ENCODE data around the gene YES1. TPM values are rescaled to one million over a fixed set of nuclear protein-coding genes. Genes with fewer than 3 reads are reported as not detected.
A peak's percentile ranks its signal among the peaks of the same experiment; 100 is the strongest.

The YES1 gene
- total RNA-seq (100 to 1,000 TPM; 193 to 228 TPM), polyA plus RNA-seq (ENCODE audit: insufficient read depth, low read depth, low replicate concordance) (31.8 TPM)
- long read RNA-seq, donor 1, full-length matches to known transcripts, result 18 of 28 reads
- long read RNA-seq, donor 1, partial matches to known transcripts, result 10 of 28 reads
- long read RNA-seq, donor 1, other reads (novel, unspliced or antisense), result 0 of 28 reads
- long read RNA-seq, donor 2, full-length matches to known transcripts, result 11 of 20 reads
- long read RNA-seq, donor 2, partial matches to known transcripts, result 9 of 20 reads
- long read RNA-seq, donor 2, other reads (novel, unspliced or antisense), result 0 of 20 reads

- Histone ChIP-seq H3K9me3 (no peaks in the 10 kb centered on the region), H3K27me3 (no peaks in the 10 kb centered on the region), H3K27ac (peak within 1 kb of the TSS; percentile 93 to 94), H3K4me3 (peak within 1 kb of the TSS; percentile 82 to 84), H3K4me1 (peaks cover 18% of the 10 kb centered on the region), H3K36me3 (ENCODE audit: low read depth, missing control alignments) (no peaks in the 10 kb centered on the region)
- 0% methylated on average over 51 of the region's 59 CpGs; no CpG with 5 or more reads in 1 of the 2 donors for WGBS, 2 donors
- TF ChIP-seq CTCF (IDR thresholded peaks at IDR 0.05) (no peak), POLR2A (IDR thresholded peaks at IDR 0.05) (no peak)
- intact Hi-C loops (cut with DNase I; ENCODE audit: low total_unique reads), result no loop called here
- peak; percentile 86 for DNase-seq
Measured at GRCh38 chr18:811892-812375, at the start of gene YES1. Gene YES1, minus strand, starts transcription at chr18:812242. Its CDS starts 55,415 bp downstream, at chr18:756827.

- intact Hi-C loops (cut with DNase I; ENCODE audit: low total_unique reads), result no loop called here
Measured at GRCh38 chr18:857986-858385, 45.9 kb upstream of the YES1 start.

GRCh38 chr18:853471-853870 is 41.4 kb upstream of the YES1 start:
- Histone ChIP-seq H3K36me3 (ENCODE audit: low read depth, missing control alignments) (no peaks in the 10 kb centered on the region), H3K27me3 (no peaks in the 10 kb centered on the region), H3K4me1 (no peaks in the 10 kb centered on the region), H3K9me3 (no peaks in the 10 kb centered on the region), H3K4me3 (no peak overlapping the region), H3K27ac (no peak overlapping the region)
- intact Hi-C loops (cut with DNase I; ENCODE audit: low total_unique reads), result no loop called here
- WGBS, 2 donors, result 82 to 97% methylated on average over 5 of the region's 5 CpGs
- DNase-seq, result no peak
- TF ChIP-seq CTCF (IDR thresholded peaks at IDR 0.05) (no peak), POLR2A (IDR thresholded peaks at IDR 0.05) (no peak)

More at GRCh38 chr18:857986-858385, 45.9 kb upstream of the YES1 start:
- Histone ChIP-seq H3K27me3 (no peaks in the 10 kb centered on the region), H3K4me1 (peaks cover under 1% of the 10 kb centered on the region), H3K4me3 (no peak overlapping the region), H3K27ac (no peak overlapping the region), H3K36me3 (ENCODE audit: low read depth, missing control alignments) (no peaks in the 10 kb centered on the region), H3K9me3 (no peaks in the 10 kb centered on the region)
- WGBS, 2 donors, result 63 to 71% methylated on average over 2 of the region's 2 CpGs
- TF ChIP-seq POLR2A (IDR thresholded peaks at IDR 0.05), result no peak
- TF ChIP-seq CTCF (IDR thresholded peaks at IDR 0.05), result no peak
- DNase-seq, result no peak

- Histone ChIP-seq H3K36me3 (ENCODE audit: low read depth, missing control alignments) (no peaks in the 10 kb centered on the region), H3K27ac (no peak overlapping the region), H3K27me3 (no peaks in the 10 kb centered on the region), H3K4me1 (no peaks in the 10 kb centered on the region), H3K4me3 (no peak overlapping the region), H3K9me3 (no peaks in the 10 kb centered on the region)
- TF ChIP-seq POLR2A (IDR thresholded peaks at IDR 0.05), result no peak
- no peak for TF ChIP-seq CTCF (IDR thresholded peaks at IDR 0.05)
- intact Hi-C loops (cut with DNase I; ENCODE audit: low total_unique reads), result no loop called here
- 77 to 80% methylated on average over 4 of the region's 4 CpGs for WGBS, 2 donors
- no peak for DNase-seq
Measured at GRCh38 chr18:850960-851359, 38.9 kb upstream of the YES1 start.

- Histone ChIP-seq H3K27me3 (no peaks in the 10 kb centered on the region), H3K9me3 (no peaks in the 10 kb centered on the region), H3K27ac (no peak overlapping the region), H3K4me3 (no peak overlapping the region), H3K4me1 (peaks cover 3% of the 10 kb centered on the region), H3K36me3 (ENCODE audit: low read depth, missing control alignments) (no peaks in the 10 kb centered on the region)
- 79 to 85% methylated on average over 4 of the region's 4 CpGs for WGBS, 2 donors
- TF ChIP-seq CTCF (IDR thresholded peaks at IDR 0.05) (no peak), POLR2A (IDR thresholded peaks at IDR 0.05) (no peak)
- intact Hi-C loops (cut with DNase I; ENCODE audit: low total_unique reads), result no loop called here
- no peak for DNase-seq
Measured at GRCh38 chr18:849021-849420, 37.0 kb upstream of the YES1 start.

Measured in testis (tissue), 5 donors.